Activated naive CD4-positive, alpha-beta T cell (primary cell): ENCODE results near the gene PEX7.
"Not testable (repeated sequence)": the region's sequence is repeated elsewhere in the genome, so short reads cannot be mapped to it uniquely, and the experiment has no call there.

Source experiments
- DNase-seq, 4 experiments: peaks; one replicate each; lab custom pipeline; 2025; lab: John Stamatoyannopoulos, UW

The PEX7 gene

DNA sequence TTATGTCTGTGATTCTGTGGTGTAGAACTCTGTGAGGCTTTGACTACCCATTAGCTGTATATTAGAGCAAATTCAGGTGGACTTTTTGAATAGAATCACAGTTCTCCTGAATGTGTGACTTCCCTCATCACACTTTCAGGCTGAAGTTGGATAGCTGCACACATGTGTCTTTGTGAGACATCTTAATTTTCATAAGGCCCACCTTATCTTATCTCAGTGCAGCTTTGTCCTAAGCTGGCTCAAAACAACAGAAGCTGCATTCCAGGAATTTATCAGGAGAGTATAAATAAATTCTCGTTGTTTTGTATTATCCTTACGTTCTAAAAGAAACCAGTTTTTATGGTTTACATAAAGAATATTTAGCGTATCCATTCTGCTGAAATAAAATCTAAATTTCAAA is 73.5 kb downstream of the PEX7 start:
- DNase-seq, result no peak

DNA sequence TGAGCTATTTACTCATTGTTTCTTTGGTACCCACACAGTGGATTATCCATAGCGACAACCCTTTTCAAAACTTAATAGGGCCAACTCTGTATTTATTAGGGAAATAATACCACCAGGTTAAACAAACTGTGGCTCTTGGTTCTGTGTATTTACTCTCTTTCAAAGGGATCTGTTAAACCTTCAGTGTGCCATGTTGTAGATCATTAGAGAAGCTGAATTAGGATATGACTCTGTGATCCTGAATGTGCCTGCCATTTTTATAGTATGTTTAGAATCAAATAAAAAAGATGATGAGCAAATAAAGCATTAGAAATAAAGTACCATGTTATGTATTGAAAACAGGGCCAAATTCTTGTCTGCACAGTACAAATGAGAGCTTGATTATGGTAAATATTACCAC is 74.7 kb downstream of the PEX7 start:
- no peak for DNase-seq

DNA sequence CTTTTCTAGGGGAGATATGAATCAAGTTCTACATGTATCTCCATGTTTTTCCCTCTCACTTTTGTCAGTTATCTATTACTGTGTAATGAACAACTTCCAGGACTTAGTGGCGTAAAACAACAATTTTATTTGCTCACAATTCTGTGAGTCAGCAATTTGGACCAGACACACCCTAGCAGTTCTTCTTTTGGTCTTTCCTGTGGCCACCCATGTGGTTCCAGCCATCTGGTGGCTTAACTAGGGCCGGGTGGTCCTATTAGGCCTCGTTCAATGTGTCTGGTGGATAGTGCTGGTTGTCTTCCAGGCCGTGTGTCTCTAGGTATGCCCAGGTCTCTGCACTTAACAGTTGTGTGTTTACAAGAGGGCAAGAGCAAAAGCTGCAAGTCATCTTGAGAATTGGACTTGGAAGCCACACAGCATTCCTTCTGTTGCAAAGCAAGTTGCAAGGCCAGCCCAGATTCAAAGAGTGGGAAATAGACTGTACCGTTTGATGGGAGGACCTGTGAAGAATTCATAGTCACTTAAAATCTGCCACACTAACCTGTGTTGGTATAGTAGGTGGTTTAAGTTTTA is 78.9 kb downstream of the PEX7 start:
- no peak for DNase-seq

DNA sequence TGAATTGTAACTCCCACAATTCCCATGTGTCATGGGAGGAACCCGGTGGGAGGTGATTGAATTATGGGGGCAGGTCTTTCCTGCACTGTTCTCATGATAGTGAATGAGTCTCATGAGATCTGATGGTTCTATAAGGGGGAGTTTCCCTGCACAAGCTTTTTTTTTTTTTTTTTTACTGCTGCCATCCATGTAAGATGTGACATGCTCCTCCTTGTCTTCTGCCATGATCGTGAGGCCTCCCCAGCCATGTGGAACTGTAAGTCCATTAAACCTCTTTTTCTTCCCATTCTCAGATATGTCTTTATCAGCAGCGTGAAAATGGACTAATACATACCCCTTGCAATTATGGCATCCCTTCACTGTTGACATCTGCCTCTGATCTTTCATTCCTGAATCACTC is 82.1 kb downstream of the PEX7 start:
- DNase-seq, result not testable (repeated sequence)

GRCh38 chr6:136914947-136915346 is 92.6 kb downstream of the PEX7 start:
- no peak for DNase-seq

GRCh38 chr6:136918706-136919105 is 96.3 kb downstream of the PEX7 start:
- no peak for DNase-seq

- DNase-seq, result no peak
Measured at GRCh38 chr6:136920216-136920615, 97.8 kb downstream of the PEX7 start.

GRCh38 chr6:136920671-136921380 is 98.4 kb downstream of the PEX7 start:
- no peak for DNase-seq

- DNase-seq, result no peak
Measured at GRCh38 chr6:136921381-136921935, 99.1 kb downstream of the PEX7 start.

DNA sequence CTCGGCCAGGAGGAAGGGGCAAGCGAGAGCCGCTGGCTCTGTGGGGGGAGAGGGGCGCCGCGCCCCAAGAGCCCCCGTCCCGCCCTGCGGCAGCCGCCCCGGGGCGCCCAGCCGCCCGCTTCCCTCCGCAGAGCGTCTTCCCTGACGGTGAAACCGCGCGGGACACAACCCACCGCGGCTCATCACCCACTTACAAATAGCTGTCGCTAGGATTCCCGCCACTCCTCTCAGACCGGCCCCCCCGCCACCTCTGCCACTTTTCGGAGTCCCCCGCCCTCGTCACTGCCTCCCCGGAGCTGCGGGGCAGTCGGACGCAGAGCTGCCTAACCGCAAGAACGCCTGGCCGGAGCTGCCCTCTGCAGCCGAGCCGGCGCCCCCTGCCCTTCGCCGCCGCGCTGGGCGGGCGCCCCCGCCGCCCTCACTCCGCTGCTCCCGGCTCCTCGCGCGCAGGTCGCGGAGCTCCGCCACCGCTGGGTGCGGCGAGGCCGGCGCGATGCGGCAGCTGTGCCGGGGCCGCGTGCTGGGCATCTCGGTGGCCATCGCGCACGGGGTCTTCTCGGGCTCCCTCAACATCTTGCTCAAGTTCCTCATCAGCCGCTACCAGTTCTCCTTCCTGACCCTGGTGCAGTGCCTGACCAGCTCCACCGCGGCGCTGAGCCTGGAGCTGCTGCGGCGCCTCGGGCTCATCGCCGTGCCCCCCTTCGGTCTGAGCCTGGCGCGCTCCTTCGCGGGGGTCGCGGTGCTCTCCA is 99.7 kb downstream of the PEX7 start, which contains the start of gene SLC35D3:
TSS of gene SLC35D3 (plus strand) at position 366 of the 749 bp plus-strand sequence. CDS start at position 494, 128 bp downstream.
- no peak for DNase-seq

DNA sequence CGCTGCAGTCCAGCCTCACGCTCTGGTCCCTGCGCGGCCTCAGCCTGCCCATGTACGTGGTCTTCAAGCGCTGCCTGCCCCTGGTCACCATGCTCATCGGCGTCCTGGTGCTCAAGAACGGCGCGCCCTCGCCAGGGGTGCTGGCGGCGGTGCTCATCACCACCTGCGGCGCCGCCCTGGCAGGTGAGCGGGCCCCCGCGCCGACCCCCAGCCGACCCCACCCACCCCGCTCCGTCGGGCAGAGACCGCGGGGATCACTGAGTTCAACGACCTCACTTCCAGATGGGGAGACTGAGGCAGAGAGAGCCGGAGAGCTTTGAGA is 100.3 kb downstream of the PEX7 start:
- no peak for DNase-seq

DNA sequence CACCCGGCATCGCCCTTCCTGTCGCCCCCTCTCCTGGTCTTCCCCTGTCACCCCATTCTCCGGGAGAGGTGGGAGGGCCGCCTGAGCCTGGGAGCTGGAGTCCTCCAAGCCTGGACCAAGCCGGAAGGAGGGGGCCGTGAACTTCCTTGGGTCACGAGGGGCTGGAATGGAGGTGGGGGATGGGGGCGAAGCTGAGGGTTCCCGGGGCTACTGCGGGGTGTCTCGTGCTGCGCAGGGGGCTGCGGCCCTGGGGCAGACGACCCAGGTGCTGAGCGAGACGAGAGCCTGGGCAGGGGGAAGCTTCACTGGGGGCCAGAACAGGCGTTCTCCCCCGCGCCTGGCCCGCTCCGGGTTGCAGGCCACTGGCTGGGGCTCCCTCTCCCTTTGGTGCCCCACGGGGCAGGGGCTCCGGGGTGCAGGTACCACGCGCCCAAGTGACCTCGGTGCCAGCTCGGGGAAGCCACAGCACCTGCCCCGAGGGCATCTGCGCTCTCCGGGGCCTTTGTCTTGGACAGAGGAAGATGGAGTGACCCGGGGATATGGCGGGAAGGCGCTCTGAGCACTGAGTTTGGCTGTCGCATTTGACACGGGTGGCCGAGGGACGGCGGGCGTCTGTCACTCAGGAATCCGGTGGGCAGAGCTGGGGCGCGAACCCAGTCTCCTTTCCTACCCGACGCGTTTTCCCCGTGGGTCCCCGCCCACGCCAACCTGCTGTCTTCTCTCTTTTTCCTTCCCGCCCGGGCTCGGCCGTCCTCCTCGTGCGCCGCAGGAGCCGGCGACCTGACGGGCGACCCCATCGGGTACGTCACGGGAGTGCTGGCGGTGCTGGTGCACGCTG is 100.9 kb downstream of the PEX7 start:
- no peak for DNase-seq

GRCh38 chr6:136923954-136924673 is 101.7 kb downstream of the PEX7 start:
- DNase-seq, result no peak

GRCh38 chr6:136926383-136926782 is 104.0 kb downstream of the PEX7 start:
- no peak for DNase-seq

GRCh38 chr6:136927292-136927691 is 104.9 kb downstream of the PEX7 start:
- DNase-seq, result no peak

- DNase-seq, result no peak
Measured at GRCh38 chr6:136930528-136930927, 108.1 kb downstream of the PEX7 start.

DNA sequence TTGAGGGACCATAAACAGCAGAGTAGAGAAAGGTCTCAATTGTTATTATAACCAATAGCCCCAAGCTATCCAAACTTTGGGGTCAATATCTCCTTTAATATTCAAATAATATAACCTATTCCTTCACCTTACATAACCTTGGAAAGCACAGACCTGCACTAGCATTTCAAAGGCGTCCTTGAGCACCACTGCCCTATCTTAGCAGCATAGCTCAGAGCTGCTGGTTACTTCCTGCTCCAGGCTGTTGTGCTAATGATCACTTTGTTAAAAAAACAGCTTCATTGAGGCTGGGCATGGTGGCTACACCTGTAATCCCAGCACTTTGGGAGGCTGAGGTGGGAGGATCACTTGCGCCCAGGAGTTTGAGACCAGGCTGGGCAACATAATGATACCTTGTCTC is 110.2 kb downstream of the PEX7 start:
- no peak for DNase-seq

DNA sequence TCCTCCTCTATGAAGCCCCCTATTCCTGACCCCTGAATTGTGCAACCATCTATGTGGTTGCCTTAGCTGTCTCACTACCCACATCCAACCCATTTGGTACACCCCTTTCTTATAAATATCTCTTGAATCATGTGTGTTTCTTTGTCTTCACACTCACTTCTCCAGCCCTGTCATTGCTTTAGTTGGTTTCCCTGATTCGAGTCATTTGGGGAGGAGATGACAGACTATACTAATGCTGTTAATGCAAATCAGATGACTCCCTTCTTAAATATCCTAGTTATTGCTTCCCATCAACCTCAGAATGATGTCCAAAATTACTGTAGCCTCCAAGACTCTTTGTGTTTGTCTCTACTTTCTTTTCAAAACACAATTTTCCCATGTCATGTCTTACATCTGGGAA is 122.7 kb downstream of the PEX7 start:
- DNase-seq, result no peak

GRCh38 chr6:136945711-136946121 is 123.3 kb downstream of the PEX7 start:
- no peak for DNase-seq

GRCh38 chr6:136947037-136947436 is 124.6 kb downstream of the PEX7 start:
- no peak for DNase-seq

DNA sequence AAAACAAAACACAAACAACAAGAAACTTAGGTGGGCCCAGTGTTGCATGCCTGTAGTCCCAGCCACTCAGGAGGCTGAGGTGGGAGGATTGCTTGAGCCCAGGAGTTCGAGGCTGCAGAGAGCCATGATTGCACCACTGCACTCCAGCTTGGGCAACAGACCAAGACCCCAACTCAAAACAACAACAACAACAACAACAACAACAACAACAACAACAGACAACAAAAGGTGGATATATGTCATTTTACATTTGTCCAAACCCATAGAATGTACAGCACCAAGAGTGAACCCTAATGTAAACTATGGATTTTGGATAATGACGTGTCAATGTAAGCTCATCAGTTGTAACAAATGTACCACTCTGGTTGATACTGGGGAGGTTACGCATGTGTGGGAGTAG is 127.6 kb downstream of the PEX7 start:
- DNase-seq, result not testable (repeated sequence)
